Activated T-cell treated with anti-CD3 and anti-CD28 coated beads for 1 hour (primary cell): Measurements from ENCODE around the gene MIEN1.
"Not testable (repeated sequence)": the region's sequence is repeated elsewhere in the genome, so short reads cannot be mapped to it uniquely, and the experiment has no call there.

Source experiments
- DNase-seq: peaks from one replicate; pipeline ENCODE4 v3.0.0-alpha.2; 2020; ENCODE audit warnings: low read depth

MIEN1 gene

GRCh38 chr17:39755554-39756379 is 25.4 kb upstream of the MIEN1 start:
- peak; percentile 35 for DNase-seq

- DNase-seq: no peak
Measured at GRCh38 chr17:39754958-39755553, 24.7 kb upstream of the MIEN1 start.

- peak; percentile 93 for DNase-seq
Measured at GRCh38 chr17:39754161-39754957, 24.0 kb upstream of the MIEN1 start.

GRCh38 chr17:39753514-39754160 is 23.3 kb upstream of the MIEN1 start:
- peak; percentile 61 for DNase-seq

GRCh38 chr17:39752241-39752881 is 22.0 kb upstream of the MIEN1 start:
- DNase-seq: no peak

- DNase-seq: no peak
Measured at GRCh38 chr17:39751637-39752036, 21.3 kb upstream of the MIEN1 start.

- DNase-seq: no peak
Measured at GRCh38 chr17:39751016-39751543, 20.7 kb upstream of the MIEN1 start.

GRCh38 chr17:39750131-39751015 is 20.0 kb upstream of the MIEN1 start:
- DNase-seq: no peak

- DNase-seq: not testable (repeated sequence)
Measured at GRCh38 chr17:39748444-39749034, 18.2 kb upstream of the MIEN1 start.

GRCh38 chr17:39747745-39748144 is 17.4 kb upstream of the MIEN1 start:
- DNase-seq: no peak

GRCh38 chr17:39746145-39746461 is 15.8 kb upstream of the MIEN1 start:
- no peak for DNase-seq

GRCh38 chr17:39745335-39746144 is 15.2 kb upstream of the MIEN1 start:
- no peak for DNase-seq

- no peak for DNase-seq
Measured at GRCh38 chr17:39744836-39745215, 14.5 kb upstream of the MIEN1 start.

- DNase-seq: no peak
Measured at GRCh38 chr17:39744075-39744835, 13.9 kb upstream of the MIEN1 start.

- DNase-seq: no peak
Measured at GRCh38 chr17:39742856-39743436, 12.6 kb upstream of the MIEN1 start.

GRCh38 chr17:39742126-39742855 is 12.0 kb upstream of the MIEN1 start:
- DNase-seq: no peak

- no peak for DNase-seq
Measured at GRCh38 chr17:39740357-39741111, 10.2 kb upstream of the MIEN1 start.
